NOMO-1 treated with DMSO at 0.1 percent for 48 hours (cell line): ENCODE measurements around the gene RASIP1.
A peak's percentile ranks its signal among the peaks of the same experiment; 100 is the strongest.
"Not testable (repeated sequence)": the region's sequence is repeated elsewhere in the genome, so short reads cannot be mapped to it uniquely, and the experiment has no call there.

Experiments
- DNase-seq: peaks from one replicate; lab custom pipeline; 2025; ENCODE audit not compliant: unreplicated experiment; lab: John Stamatoyannopoulos, UW

RASIP1 gene

GRCh38 chr19:48713041-48713863, 27.2 kb downstream of the RASIP1 start:
- peak; percentile 3 for DNase-seq

DNA sequence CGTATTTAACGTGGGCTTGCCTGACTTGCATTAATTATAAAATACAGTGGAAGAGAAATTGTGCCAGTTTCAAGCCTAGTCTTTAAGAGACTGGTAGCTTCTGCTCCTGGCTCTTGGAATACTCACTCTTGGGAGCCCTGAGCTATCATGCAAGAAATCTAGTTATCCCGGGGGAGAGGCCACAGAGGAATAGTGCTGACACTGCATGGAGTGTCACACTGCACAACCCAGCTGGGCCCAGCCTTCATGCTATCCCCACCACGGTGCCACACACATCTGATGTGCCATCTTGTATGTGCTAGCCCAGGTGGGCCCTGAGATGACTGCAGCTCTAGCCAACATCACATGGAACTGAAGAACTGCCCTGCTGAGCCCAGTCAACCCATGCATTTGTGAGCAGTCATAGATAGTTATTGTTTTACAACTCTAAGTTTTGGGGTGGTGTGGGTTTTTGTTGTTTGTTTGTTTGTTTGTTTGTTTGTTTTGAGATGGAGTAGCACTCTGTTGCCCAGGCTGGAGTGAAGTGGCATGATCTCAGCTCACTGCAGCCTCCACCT, 29.2 kb downstream of the RASIP1 start:
- DNase-seq, result no peak

DNA sequence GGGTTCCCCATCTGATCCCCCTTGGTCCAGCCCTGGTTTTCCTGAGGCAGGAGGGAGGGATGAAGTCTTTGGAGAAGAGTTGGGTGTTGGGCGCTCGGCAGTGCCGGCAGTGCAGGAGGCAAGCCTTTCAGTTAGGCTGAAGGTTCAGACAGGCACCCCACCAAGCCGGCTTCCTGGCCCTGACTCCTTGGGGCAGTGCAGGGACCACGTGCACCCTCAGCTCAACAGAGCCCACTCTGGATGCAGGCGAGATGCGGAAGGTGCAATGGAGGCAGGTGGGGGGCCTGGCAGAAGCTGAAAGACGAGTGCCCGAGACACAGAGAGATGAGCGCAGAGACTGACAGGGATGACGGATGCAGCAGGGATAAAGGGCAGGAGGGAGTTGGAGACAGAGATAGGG, 31.9 kb downstream of the RASIP1 start:
- DNase-seq, result no peak

- DNase-seq, result no peak
Observed at GRCh38 chr19:48705431-48705830, 35.0 kb downstream of the RASIP1 start.

GRCh38 chr19:48703316-48703715, 37.1 kb downstream of the RASIP1 start:
- DNase-seq, result no peak

DNA sequence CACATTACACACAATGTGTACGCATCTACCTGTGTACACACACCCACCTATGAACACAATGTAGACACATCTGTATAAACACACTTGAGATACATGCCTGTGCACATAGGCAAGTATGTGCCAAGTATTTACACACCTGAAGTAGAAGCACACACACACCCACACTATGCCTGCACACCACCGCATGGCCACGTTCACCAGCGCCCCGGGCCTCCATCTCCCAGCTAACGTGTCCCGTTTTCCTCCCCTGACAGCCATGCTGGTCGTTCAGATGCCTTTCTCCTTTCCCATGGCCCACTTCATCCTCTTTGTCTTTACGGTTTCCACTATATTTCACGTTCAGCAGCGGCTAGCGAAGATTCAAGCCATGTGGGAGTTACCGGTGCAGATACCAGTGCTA, 37.7 kb downstream of the RASIP1 start:
- no peak for DNase-seq

- no peak for DNase-seq
Observed at GRCh38 chr19:48698046-48698445, 42.4 kb downstream of the RASIP1 start.

DNA sequence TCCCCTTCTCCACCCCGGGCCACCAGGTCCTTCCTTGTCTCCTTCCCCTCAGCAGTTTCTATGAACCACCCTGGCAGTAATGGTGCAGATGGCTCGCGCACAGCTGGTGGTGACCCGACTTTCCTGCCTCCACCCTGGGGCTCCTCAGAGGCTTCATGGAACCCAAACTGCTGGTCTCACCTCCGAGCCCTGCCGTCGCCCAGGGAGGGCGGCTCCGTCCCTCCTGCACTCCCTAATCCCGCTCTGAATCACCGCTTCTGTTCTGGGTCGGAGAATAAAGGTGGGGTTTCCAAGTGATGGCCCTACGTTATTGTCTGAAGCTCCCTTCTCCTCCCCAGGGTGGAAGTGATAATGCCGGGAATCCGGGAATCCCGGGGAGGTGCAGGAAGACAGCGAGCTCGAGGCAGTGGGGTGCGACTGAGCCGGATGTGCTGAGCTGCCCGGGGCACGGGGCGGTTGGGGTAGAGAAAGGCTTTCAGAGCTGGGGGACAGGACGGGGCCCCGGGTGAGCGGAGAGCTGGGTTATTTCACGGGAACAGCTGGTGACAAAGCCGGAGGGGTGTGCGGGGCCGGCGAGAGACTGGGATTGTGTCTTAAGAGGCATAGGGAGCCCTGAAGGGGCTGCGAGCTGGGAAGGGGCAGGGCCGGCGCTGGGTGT, 43.9 kb downstream of the RASIP1 start:
- no peak for DNase-seq

DNA sequence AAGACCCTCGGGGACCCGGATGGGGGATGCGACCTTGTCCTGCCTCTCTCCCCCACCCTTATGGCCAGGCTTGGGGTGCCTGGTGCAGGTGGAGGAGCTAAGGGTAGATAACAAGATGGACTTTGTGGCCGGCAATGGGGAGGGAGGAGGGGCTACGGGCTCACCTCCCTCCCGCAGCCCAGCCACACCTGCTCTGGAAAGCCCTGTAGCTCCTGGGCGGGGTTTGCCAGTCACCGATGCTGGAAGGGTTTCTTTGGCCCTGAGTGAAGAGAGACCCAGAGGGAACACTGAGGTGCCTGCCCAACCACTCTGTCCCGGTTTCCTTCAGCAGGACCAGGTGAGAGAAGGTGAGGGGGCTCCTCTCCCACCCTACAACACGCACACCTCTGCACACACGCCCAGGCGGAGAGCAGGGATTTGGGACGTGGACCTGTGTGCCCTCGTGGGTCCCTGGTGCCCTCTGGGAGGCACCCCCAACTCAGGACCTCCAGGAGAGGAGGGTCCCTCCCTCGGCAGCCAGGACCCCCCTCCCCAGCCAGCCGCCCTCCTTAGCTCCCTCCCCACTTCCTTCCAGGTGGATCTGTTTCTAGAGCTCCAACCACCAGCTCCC, 44.6 kb downstream of the RASIP1 start, which contains the start of gene FUT2:
Gene FUT2 (plus strand): TSS at position 229 of the 610 bp plus-strand sequence. CDS start 6,986 bp downstream, outside the sequence.
- no peak for DNase-seq

- DNase-seq, result not testable (repeated sequence)
Observed at GRCh38 chr19:48693629-48694028, 46.8 kb downstream of the RASIP1 start.

GRCh38 chr19:48689449-48689848, 51.0 kb downstream of the RASIP1 start:
- DNase-seq, result no peak

- DNase-seq, result no peak
Observed at GRCh38 chr19:48687776-48688175, 52.6 kb downstream of the RASIP1 start.

GRCh38 chr19:48686637-48687036, 53.8 kb downstream of the RASIP1 start:
- not testable (repeated sequence) for DNase-seq

GRCh38 chr19:48686088-48686487, 54.3 kb downstream of the RASIP1 start:
- no peak for DNase-seq

GRCh38 chr19:48685583-48685982, 54.8 kb downstream of the RASIP1 start:
- DNase-seq, result no peak

DNA sequence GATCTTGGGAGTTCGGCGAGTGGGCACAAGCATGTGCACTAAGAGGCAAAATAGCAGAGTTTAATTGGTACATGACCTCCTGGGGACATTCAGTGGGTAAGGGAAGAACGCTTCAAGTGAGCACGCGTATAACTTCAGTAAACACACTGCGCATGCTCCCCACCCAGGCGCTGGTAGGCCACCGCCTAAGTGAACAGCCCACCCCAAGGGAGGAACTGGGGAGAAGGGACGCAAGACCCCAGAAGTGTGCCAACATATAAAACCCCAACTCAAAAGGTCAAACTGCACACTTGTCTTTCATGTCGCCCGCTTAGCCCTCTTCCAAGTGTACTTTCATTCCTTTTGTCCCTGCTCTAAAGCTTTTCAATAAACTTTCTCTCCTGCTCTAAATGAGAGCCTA, 57.1 kb downstream of the RASIP1 start:
- DNase-seq, result no peak

DNA sequence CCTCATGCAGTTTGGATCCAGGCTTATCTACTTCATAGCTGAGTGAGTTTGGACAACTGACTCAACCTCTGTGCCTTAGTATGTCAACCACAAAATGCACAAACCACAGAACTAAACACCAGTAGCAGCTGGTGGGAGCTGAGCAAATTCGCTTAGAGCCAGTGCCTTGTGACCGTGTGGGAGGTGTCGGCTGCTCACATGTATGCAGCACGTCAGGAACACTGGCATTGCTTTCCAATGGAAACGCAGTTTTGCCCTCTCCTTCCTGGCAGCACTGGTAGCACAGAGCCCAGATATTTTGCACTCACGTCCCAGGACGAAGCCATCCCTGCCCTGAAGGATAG, 59.3 kb downstream of the RASIP1 start:
- no peak for DNase-seq

- DNase-seq, result no peak
Observed at GRCh38 chr19:48680436-48681126, 59.8 kb downstream of the RASIP1 start.

DNA sequence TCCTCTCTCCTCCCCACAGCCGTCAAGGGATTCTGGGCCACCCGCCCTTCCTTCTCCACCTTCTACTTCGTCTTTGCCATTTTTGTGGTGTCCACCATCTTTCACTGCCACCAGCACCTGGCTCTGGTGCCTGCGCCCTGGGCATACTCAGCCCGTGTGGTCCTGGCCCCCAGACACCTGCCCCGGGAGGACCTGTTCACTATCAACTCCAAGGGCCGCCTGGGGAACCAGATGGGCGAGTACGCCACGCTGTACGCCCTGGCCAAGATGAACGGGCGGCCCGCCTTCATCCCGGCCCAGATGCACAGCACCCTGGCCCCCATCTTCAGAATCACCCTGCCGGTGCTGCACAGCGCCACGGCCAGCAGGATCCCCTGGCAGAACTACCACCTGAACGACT, 60.4 kb downstream of the RASIP1 start:
- not testable (repeated sequence) for DNase-seq

GRCh38 chr19:48678201-48678600, 62.2 kb downstream of the RASIP1 start:
- DNase-seq, result no peak

DNA sequence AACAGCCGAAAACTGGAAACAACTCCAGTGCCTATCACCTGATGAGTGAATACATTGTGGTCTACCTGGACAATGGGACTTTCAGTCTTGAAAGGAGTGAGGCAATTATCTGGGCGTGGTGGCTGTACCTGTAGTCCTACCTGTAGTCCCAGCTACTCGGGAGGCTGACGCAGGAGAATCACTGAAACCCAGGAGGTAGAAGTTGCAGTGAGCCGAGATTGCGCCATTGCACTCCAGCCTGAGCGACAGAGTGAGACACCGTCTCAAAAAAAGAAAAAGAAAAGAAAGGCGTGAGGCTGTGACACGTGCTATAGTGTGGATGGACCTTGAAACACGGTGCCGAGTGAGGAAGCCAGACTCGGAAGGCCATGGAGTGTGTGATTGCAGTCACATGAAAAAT, 63.5 kb downstream of the RASIP1 start:
- DNase-seq, result no peak
